ENCODE results near the gene EPDR1. TPM values are rescaled to one million over a fixed set of nuclear protein-coding genes. Genes with fewer than 3 reads are reported as not detected.

EPDR1 gene
- polyA plus RNA-seq, 1 donor, result 5.8 TPM

- DNase-seq, result peak in 1 of 2 donors; percentile 15
- 0% methylated on average over 1 of the region's 5 CpGs for WGBS (ENCODE audit: insufficient coverage, low lambda C conversion rate)
- no peak overlapping the region for H3K4me3 ChIP-seq (ENCODE audit: low read length)
- no peak overlapping the region for H3K27ac ChIP-seq (ENCODE audit: low read length)
- H3K4me1 ChIP-seq (ENCODE audit: control insufficient read depth, insufficient read depth, low read length), result peaks cover 5% of the 10 kb centered on the region
- H3K36me3 ChIP-seq (ENCODE audit: control insufficient read depth, insufficient read depth, low read length), result no peaks in the 10 kb centered on the region
- peaks cover 46% of the 10 kb centered on the region for H3K27me3 ChIP-seq (ENCODE audit: control insufficient read depth, insufficient read depth, low read length)
- H3K9me3 ChIP-seq (ENCODE audit: control insufficient read depth, low read depth, low read length), result peaks cover 3% of the 10 kb centered on the region
These were observed 5.0 kb upstream of the EPDR1 start for GRCh38 chr7:37915438-37915837.

- Histone ChIP-seq H3K36me3 (ENCODE audit: control insufficient read depth, insufficient read depth, low read length) (no peaks in the 10 kb centered on the region), H3K4me3 (ENCODE audit: low read length) (peak overlapping the region; percentile 36), H3K4me1 (ENCODE audit: control insufficient read depth, insufficient read depth, low read length) (peaks cover 5% of the 10 kb centered on the region), H3K9me3 (ENCODE audit: control insufficient read depth, low read depth, low read length) (peaks cover 3% of the 10 kb centered on the region), H3K27ac (ENCODE audit: low read length) (no peak overlapping the region), H3K27me3 (ENCODE audit: control insufficient read depth, insufficient read depth, low read length) (peaks cover 52% of the 10 kb centered on the region)
- DNase-seq, result peak in 1 of 2 donors; percentile 41
- WGBS (ENCODE audit: insufficient coverage, low lambda C conversion rate), result no CpG with 5 or more reads among the region's 57 CpGs
These were observed 4.3 kb upstream of the EPDR1 start for GRCh38 chr7:37916017-37916672.

GRCh38 chr7:37916673-37917660 lies 3.5 kb upstream of the EPDR1 start, which contains the start of gene SFRP4:
TSS of gene SFRP4 (minus strand) at chr7:37916817. CDS start at chr7:37916537, 280 bp downstream.
- Histone ChIP-seq H3K27me3 (ENCODE audit: control insufficient read depth, insufficient read depth, low read length) (peaks cover 56% of the 10 kb centered on the region), H3K4me3 (ENCODE audit: low read length) (peak within 1 kb of the TSS; percentile 36), H3K9me3 (ENCODE audit: control insufficient read depth, low read depth, low read length) (peaks cover 3% of the 10 kb centered on the region), H3K4me1 (ENCODE audit: control insufficient read depth, insufficient read depth, low read length) (peaks cover 8% of the 10 kb centered on the region), H3K27ac (ENCODE audit: low read length) (no peak within 1 kb of the TSS), H3K36me3 (ENCODE audit: control insufficient read depth, insufficient read depth, low read length) (no peaks in the 10 kb centered on the region)
- peak; percentile 38 to 64 for DNase-seq
- WGBS (ENCODE audit: insufficient coverage, low lambda C conversion rate), result no CpG with 5 or more reads among the region's 46 CpGs

- peaks cover 9% of the 10 kb centered on the region for H3K4me1 ChIP-seq (ENCODE audit: control insufficient read depth, insufficient read depth, low read length)
- no peaks in the 10 kb centered on the region for H3K36me3 ChIP-seq (ENCODE audit: control insufficient read depth, insufficient read depth, low read length)
- peaks cover 59% of the 10 kb centered on the region for H3K27me3 ChIP-seq (ENCODE audit: control insufficient read depth, insufficient read depth, low read length)
- H3K9me3 ChIP-seq (ENCODE audit: control insufficient read depth, low read depth, low read length), result peaks cover 3% of the 10 kb centered on the region
- 20% methylated on average over 1 of the region's 4 CpGs for WGBS (ENCODE audit: insufficient coverage, low lambda C conversion rate)
- DNase-seq, result no peak
- no peak overlapping the region for H3K27ac ChIP-seq (ENCODE audit: low read length)
- H3K4me3 ChIP-seq (ENCODE audit: low read length), result no peak overlapping the region
These were observed 1.9 kb upstream of the EPDR1 start for GRCh38 chr7:37918526-37918925.

- 0% methylated on average over 2 of the region's 63 CpGs for WGBS (ENCODE audit: insufficient coverage, low lambda C conversion rate)
- Histone ChIP-seq H3K9me3 (ENCODE audit: control insufficient read depth, low read depth, low read length) (no peaks in the 10 kb centered on the region), H3K4me1 (ENCODE audit: control insufficient read depth, insufficient read depth, low read length) (peaks cover 6% of the 10 kb centered on the region), H3K36me3 (ENCODE audit: control insufficient read depth, insufficient read depth, low read length) (no peaks in the 10 kb centered on the region), H3K27ac (ENCODE audit: low read length) (peak overlapping the region; percentile 25), H3K27me3 (ENCODE audit: control insufficient read depth, insufficient read depth, low read length) (peaks cover 46% of the 10 kb centered on the region), H3K4me3 (ENCODE audit: low read length) (peak overlapping the region; percentile 49)
- DNase-seq, result peak in 1 of 2 donors; percentile 64
These were observed 687 bp downstream of the EPDR1 start for GRCh38 chr7:37920849-37921805.

GRCh38 chr7:37921876-37922275 lies 1.4 kb downstream of the EPDR1 start:
- H3K36me3 ChIP-seq (ENCODE audit: control insufficient read depth, insufficient read depth, low read length), result no peaks in the 10 kb centered on the region
- peaks cover 38% of the 10 kb centered on the region for H3K27me3 ChIP-seq (ENCODE audit: control insufficient read depth, insufficient read depth, low read length)
- no peak for DNase-seq
- WGBS (ENCODE audit: insufficient coverage, low lambda C conversion rate), result 67% methylated on average over 3 of the region's 4 CpGs
- peaks cover 3% of the 10 kb centered on the region for H3K4me1 ChIP-seq (ENCODE audit: control insufficient read depth, insufficient read depth, low read length)
- H3K4me3 ChIP-seq (ENCODE audit: low read length), result no peak overlapping the region
- no peaks in the 10 kb centered on the region for H3K9me3 ChIP-seq (ENCODE audit: control insufficient read depth, low read depth, low read length)
- no peak overlapping the region for H3K27ac ChIP-seq (ENCODE audit: low read length)

GRCh38 chr7:37923996-37924395 lies 3.6 kb downstream of the EPDR1 start:
- Histone ChIP-seq H3K4me1 (ENCODE audit: control insufficient read depth, insufficient read depth, low read length) (peaks cover 3% of the 10 kb centered on the region), H3K27ac (ENCODE audit: low read length) (no peak overlapping the region), H3K9me3 (ENCODE audit: control insufficient read depth, low read depth, low read length) (no peaks in the 10 kb centered on the region), H3K27me3 (ENCODE audit: control insufficient read depth, insufficient read depth, low read length) (peaks cover 30% of the 10 kb centered on the region), H3K4me3 (ENCODE audit: low read length) (no peak overlapping the region), H3K36me3 (ENCODE audit: control insufficient read depth, insufficient read depth, low read length) (no peaks in the 10 kb centered on the region)
- no CpG with 5 or more reads among the region's 1 CpG for WGBS (ENCODE audit: insufficient coverage, low lambda C conversion rate)
- DNase-seq, result no peak

GRCh38 chr7:37924491-37925041 lies 4.1 kb downstream of the EPDR1 start:
- Histone ChIP-seq H3K36me3 (ENCODE audit: control insufficient read depth, insufficient read depth, low read length) (no peaks in the 10 kb centered on the region), H3K27me3 (ENCODE audit: control insufficient read depth, insufficient read depth, low read length) (peaks cover 26% of the 10 kb centered on the region), H3K4me3 (ENCODE audit: low read length) (no peak overlapping the region), H3K4me1 (ENCODE audit: control insufficient read depth, insufficient read depth, low read length) (peaks cover 3% of the 10 kb centered on the region), H3K9me3 (ENCODE audit: control insufficient read depth, low read depth, low read length) (no peaks in the 10 kb centered on the region), H3K27ac (ENCODE audit: low read length) (no peak overlapping the region)
- 75% methylated on average over 2 of the region's 3 CpGs for WGBS (ENCODE audit: insufficient coverage, low lambda C conversion rate)
- no peak for DNase-seq

- peaks cover 17% of the 10 kb centered on the region for H3K27me3 ChIP-seq (ENCODE audit: control insufficient read depth, insufficient read depth, low read length)
- no CpG with 5 or more reads among the region's 1 CpG for WGBS (ENCODE audit: insufficient coverage, low lambda C conversion rate)
- H3K4me1 ChIP-seq (ENCODE audit: control insufficient read depth, insufficient read depth, low read length), result peaks cover 3% of the 10 kb centered on the region
- no peaks in the 10 kb centered on the region for H3K9me3 ChIP-seq (ENCODE audit: control insufficient read depth, low read depth, low read length)
- H3K36me3 ChIP-seq (ENCODE audit: control insufficient read depth, insufficient read depth, low read length), result no peaks in the 10 kb centered on the region
- no peak for DNase-seq
- H3K4me3 ChIP-seq (ENCODE audit: low read length), result no peak overlapping the region
- H3K27ac ChIP-seq (ENCODE audit: low read length), result no peak overlapping the region
These were observed 5.2 kb downstream of the EPDR1 start for GRCh38 chr7:37925620-37926019.

Measured in large intestine (tissue), 3 donors.